SK-N-SH (cell line): ENCODE measurements around the gene KRT222.

ENCODE experiments used
- CTCF ChIP-seq: fragments of 200-600 bp; sonication (generic); IDR thresholded peaks from 2 replicates; pipeline ENCODE4 v1.6.1; 2017; ENCODE audit warnings: antibody characterized with exemption, mild to moderate bottlenecking, moderate library complexity
- POLR2AphosphoS5 ChIP-seq: IDR thresholded peaks from 2 replicates; pipeline ENCODE4 v1.6.1; 2012; ENCODE audit warnings: low read depth, low read length
- SIN3A ChIP-seq: IDR thresholded peaks from 2 replicates; pipeline ENCODE4 v1.6.1; 2012; ENCODE audit warnings: low read depth, mild to moderate bottlenecking, low read length, moderate library complexity, borderline replicate concordance
- YY1 ChIP-seq: IDR thresholded peaks from 2 replicates; pipeline ENCODE4 v1.4.0; 2012; ENCODE audit warnings: low read depth, mild to moderate bottlenecking

GRCh38 chr17:40615841-40616476 lies 49.0 kb downstream of the KRT222 start:
- TF ChIP-seq POLR2AphosphoS5 = no peak
- TF ChIP-seq YY1 = no peak
- TF ChIP-seq CTCF = no peak
- no peak for TF ChIP-seq SIN3A
